GM13977 (cell line): ENCODE measurements around the gene OR7A5.

ENCODE experiments used
- DNase-seq: peaks from one replicate; pipeline ENCODE4 v3.0.0; 2012; ENCODE audit warnings: low spot score
- in situ Hi-C: fragments of 300-500 bp; cut with MboI; formaldehyde crosslinking; loops from one replicate; pipeline ENCODE4 v1.12.0; 2022; ENCODE audit warnings: low sequenced_read_pairs, low pct_unique_long_range_greater_than_20kb, mixed read lengths, inconsistent platforms; ENCODE audit not compliant: unreplicated experiment
- TF ChIP-seq, protein P1 (sequence below): IDR thresholded peaks from 2 replicates; pipeline ENCODE4 v1.5.1; 2012; ENCODE audit warnings: mild to moderate bottlenecking, control low read depth; ENCODE audit not compliant: insufficient read depth; ENCODE audit errors: extremely low read depth, missing control alignments

OR7A5 gene

DNA sequence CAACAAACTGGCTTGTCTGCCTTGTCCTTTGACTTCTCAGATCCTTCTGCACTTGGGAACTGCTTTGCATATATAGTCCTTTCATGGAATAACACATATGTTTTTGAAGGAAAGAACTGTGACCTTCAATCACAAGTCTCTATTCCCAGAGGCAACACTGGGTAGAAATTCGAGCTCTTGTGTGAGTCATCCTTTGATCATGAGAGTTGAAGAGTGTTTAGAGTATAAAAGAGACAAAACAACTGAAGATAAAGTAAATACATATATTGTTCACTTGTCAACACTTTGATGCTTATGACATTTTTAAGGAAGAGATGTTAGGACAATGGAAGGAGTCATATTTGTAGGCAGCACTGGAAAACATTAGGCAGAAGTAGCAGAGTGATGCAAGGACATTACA is 5.2 kb upstream of the OR7A5 start:
- TF ChIP-seq, protein P1, sequence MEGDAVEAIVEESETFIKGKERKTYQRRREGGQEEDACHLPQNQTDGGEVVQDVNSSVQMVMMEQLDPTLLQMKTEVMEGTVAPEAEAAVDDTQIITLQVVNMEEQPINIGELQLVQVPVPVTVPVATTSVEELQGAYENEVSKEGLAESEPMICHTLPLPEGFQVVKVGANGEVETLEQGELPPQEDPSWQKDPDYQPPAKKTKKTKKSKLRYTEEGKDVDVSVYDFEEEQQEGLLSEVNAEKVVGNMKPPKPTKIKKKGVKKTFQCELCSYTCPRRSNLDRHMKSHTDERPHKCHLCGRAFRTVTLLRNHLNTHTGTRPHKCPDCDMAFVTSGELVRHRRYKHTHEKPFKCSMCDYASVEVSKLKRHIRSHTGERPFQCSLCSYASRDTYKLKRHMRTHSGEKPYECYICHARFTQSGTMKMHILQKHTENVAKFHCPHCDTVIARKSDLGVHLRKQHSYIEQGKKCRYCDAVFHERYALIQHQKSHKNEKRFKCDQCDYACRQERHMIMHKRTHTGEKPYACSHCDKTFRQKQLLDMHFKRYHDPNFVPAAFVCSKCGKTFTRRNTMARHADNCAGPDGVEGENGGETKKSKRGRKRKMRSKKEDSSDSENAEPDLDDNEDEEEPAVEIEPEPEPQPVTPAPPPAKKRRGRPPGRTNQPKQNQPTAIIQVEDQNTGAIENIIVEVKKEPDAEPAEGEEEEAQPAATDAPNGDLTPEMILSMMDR = no peak
- in situ Hi-C loops = no loop called here
- DNase-seq = no peak

- TF ChIP-seq, protein P1 = no peak
- no peak for DNase-seq
- in situ Hi-C loops = no loop called here
Measured at GRCh38 chr19:14837391-14837790, 2.4 kb upstream of the OR7A5 start.

DNA sequence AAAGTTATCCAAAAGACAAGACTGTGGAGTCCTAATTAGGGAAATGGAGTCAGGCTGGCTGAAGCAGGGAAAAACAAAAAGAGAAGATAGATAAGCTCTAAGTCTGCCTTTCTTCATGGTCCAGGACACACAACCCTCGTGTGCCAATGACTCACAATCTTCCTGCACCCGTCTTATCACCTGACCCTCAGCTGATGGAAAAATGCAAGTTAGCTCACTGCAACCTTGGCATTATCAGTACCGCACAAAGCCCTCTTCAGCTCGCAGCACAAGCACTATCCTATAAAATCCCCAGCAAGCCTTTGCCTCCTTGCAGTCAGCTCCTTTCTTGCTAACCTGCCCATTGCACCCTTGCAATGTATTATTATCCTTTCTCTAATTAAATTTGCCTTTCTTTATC is 4.3 kb downstream of the OR7A5 start:
- no peak for DNase-seq
- TF ChIP-seq, protein P1 = no peak
- in situ Hi-C loops = no loop called here

GRCh38 chr19:14826006-14826405 is 9.0 kb downstream of the OR7A5 start:
- TF ChIP-seq, protein P1 = no peak
- DNase-seq = no peak
- in situ Hi-C loops = no loop called here

- TF ChIP-seq, protein P1 = no peak
- in situ Hi-C loops = no loop called here
- no peak for DNase-seq
Measured at GRCh38 chr19:14821937-14822336, 13.0 kb downstream of the OR7A5 start.

- in situ Hi-C loops = no loop called here
- TF ChIP-seq, protein P1 = no peak
- DNase-seq = no peak
Measured at GRCh38 chr19:14818588-14818987, 16.4 kb downstream of the OR7A5 start.

GRCh38 chr19:14817052-14817451 is 17.9 kb downstream of the OR7A5 start:
- in situ Hi-C loops = no loop called here
- DNase-seq = no peak

More at GRCh38 chr19:14817052-14817451, 17.9 kb downstream of the OR7A5 start:
- TF ChIP-seq, protein P1 = no peak
